Right lobe of liver (tissue), 4 donors: ENCODE measurements around the gene IGSF6.

Source experiments
- CTCF ChIP-seq, 4 donors: fragments of 200-600 bp in 3 of 4; fragments of 450-650 bp in 1 of 4; IDR thresholded peaks; one replicate each; pipeline versions ENCODE4 v1.5.1 to v1.8.0; 2016 to 2022; ENCODE audit warnings: antibody characterized with exemption in 4 of 4, mild to moderate bottlenecking in 2 of 4
- POLR2A ChIP-seq: fragments of 450-650 bp; IDR thresholded peaks from one replicate; pipeline ENCODE4 v1.6.1; 2017; ENCODE audit warnings: antibody characterized with exemption, mild to moderate bottlenecking
- donor health status: DM: no; HTN: no; CAD: no.
- donor health status: DM: no; HTN: no; CAD: no.
- donor health status: DM: no; HTN: yes; CAD: no.

GRCh38 chr16:21590287-21590686, 62.1 kb downstream of the IGSF6 start:
- no peak for TF ChIP-seq POLR2A
- no peak for TF ChIP-seq CTCF (IDR thresholded peaks at IDR 0.05)
